GM10248 (cell line): ENCODE results near the gene KRTAP12-2.

ENCODE experiments used
- CTCF ChIA-PET: fragments of 300-600 bp; sonication (Branson Sonifier 250); formaldehyde crosslinking; extraction: SDS; loops from one replicate; lab custom pipeline; 2021; ENCODE audit warnings: antibody characterized with exemption; lab: Yijun Ruan, JAX
- POLR2A ChIA-PET: fragments of 350-650 bp; sonication (Branson Sonifier 250); formaldehyde crosslinking; extraction: SDS; loops from one replicate; lab custom pipeline; 2020; ENCODE audit warnings: antibody characterized with exemption; lab: Yijun Ruan, JAX
- DNase-seq: peaks from one replicate; pipeline ENCODE4 v3.0.0; 2012; ENCODE audit errors: extremely low spot score
- CTCF ChIP-seq: IDR thresholded peaks from 2 replicates; pipeline ENCODE4 v1.5.1; 2012; ENCODE audit warnings: mild to moderate bottlenecking, low read depth; ENCODE audit errors: extremely low read depth, missing control alignments, control extremely low read depth

KRTAP12-2 gene

GRCh38 chr21:44616591-44616926 lies 50.2 kb downstream of the KRTAP12-2 start:
- TF ChIP-seq CTCF: no peak
- DNase-seq: no peak
- POLR2A ChIA-PET: no interaction called here
- CTCF ChIA-PET: no interaction called here
